GM19193 (cell line): ENCODE results near the gene MDM1.

ENCODE experiments used
- POLR2A ChIP-seq: IDR thresholded peaks from 4 replicates; pipeline ENCODE4 v1.6.1; 2011; ENCODE audit not compliant: insufficient read depth, insufficient read length; ENCODE audit errors: extremely low read depth

The MDM1 gene

DNA sequence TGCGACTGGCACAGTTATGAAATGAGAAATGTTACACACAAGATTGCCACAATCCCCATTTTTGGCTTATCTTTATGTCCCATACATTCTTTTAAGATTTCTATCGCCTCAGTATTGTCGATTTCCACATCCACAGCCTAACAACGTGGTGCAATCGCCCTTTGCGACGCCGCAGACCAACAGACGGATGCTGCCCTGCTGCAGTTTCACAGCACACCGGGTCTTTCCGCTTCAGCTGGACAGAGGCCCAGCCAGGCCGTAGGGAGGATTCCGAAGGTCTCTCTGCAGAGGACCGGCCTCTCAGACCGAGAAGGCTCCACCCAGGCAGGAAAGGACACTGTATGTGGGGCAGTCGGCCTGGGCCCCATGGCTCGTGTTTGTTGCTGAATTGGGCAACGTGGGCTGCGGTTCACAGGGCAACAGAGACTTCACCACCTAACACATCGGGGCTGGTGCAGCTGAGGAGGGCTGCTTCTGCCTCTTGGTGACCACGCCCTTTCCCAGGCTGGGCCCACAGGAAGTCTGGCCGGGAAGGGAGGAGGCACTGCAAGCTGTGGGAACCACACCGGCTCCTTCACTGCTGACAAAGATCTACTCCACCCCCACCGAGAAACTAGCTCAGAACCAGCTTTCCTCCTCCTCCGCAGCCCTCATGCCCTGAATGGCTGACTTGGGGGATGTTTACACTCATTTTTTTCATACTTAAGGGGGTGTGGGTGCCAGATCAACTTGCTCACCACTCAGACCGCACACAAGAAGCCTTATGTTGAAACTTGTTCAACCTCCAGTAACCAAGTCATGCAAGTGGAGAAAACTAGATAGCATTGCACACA is 32.9 kb upstream of the MDM1 start:
- TF ChIP-seq POLR2A: peak; percentile 68

GRCh38 chr12:68364328-68364727 is 32.2 kb upstream of the MDM1 start:
- no peak for TF ChIP-seq POLR2A

DNA sequence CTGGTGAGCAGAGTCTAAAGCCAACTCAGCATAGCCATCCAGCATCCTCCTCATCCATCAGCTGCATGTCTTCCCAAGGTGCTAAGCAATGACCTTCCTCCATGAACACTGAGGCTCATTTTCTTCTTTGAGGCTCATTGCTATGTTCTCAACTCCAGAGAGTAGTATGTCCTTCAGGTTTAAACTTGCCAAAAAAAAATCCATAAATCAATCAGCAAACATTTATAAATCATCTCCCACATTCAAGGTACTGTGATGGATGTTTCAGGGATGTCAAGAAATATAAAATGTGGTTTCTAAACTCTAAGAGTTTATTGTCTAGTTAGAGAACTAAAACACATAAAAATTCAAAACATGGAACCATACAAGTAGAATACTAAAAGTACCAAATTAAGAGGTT is 29.8 kb upstream of the MDM1 start:
- no peak for TF ChIP-seq POLR2A

- no peak for TF ChIP-seq POLR2A
Measured at GRCh38 chr12:68359674-68360073, 27.5 kb upstream of the MDM1 start.

- TF ChIP-seq POLR2A: no peak
Measured at GRCh38 chr12:68358532-68359485, 26.6 kb upstream of the MDM1 start.

- TF ChIP-seq POLR2A: no peak
Measured at GRCh38 chr12:68356986-68357385, 24.8 kb upstream of the MDM1 start.

DNA sequence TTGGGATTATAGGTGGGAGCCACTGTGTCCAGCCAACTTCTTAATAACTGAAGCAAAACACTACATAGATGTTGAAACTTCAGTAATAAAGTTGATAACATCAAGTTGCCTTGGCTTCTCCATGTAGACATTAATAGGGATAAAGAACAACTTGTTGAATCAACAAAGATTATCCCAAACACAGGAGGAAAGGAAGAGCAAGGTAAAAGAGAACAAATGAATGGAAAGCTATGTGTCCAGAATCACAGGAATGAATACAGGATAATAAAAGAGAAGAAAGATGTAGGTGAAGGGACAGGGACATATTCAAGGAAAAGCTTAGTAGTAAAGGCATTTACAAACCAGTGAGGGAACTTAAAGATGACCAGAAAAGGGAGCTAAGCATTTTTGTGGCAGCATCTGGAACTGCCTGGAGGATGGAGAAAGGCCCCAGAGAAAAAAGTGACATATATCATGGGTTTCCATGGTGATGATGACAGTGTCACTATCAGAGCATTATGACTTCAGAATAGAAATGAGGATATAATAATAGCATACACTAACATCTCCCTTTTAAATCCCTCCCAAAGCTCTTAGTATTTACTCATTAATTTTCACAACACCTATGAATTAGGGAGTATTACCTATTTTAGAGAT is 24.0 kb upstream of the MDM1 start:
- TF ChIP-seq POLR2A: no peak

DNA sequence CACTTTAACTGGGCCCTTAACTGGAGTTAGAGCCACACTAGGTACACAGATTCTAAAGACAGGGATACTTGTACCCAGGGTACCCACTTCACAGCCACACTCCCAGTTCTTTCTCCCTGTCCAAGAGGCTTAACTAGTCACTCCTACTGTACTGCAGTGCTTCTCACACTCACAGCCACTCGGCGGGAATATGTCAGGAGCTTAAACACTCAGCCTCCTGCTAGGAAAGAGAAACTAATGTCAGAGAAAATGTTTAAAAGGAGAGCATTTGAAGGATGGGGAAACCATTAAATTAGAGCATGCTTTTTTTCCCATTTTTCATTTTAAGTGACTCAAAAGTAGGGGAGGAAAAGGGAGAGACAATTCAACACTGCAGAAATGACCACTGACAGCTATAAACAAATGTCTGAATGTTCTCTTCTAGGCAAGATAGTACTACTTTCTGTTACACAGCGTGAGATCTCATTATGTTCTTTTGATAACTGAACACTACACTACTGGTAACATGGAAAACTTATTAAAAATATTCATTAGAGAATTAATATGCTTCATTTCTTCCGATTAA is 22.9 kb upstream of the MDM1 start:
- TF ChIP-seq POLR2A: no peak

- no peak for TF ChIP-seq POLR2A
Measured at GRCh38 chr12:68352067-68352466, 19.9 kb upstream of the MDM1 start.

GRCh38 chr12:68350753-68351152 is 18.6 kb upstream of the MDM1 start:
- TF ChIP-seq POLR2A: no peak

DNA sequence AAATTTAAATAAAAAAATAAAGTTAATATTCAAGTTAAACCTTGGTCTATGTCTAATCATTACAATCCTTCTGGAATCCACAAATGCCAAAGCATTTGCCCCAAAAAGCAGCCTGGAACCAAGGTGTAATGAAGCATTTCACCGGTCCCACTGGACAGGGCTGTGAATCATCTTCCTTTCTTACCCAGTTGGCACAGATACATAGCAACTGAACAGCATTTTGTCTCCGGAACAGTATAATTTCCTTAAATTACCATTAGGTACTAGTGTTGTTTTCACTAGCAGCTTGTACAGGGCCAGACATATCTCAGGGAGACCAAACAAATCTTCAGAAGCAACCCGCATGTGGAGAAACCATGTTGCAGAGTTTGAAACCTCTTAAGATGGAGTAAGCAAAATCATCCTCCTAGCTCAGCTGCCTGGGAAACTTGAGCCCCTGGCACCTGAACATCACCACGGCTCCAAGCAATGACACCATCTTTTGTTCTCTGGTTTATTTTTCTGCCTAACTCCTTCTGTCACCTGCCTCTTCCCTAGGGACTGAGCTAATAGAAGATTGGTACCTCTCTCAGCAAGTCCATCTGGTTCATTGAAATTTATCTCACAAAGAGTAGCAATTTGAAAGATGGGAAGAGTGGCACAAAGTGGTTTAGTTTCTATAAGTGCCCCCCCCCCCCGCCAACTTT is 17.9 kb upstream of the MDM1 start:
- TF ChIP-seq POLR2A: no peak

- no peak for TF ChIP-seq POLR2A
Measured at GRCh38 chr12:68349220-68349621, 17.1 kb upstream of the MDM1 start.

DNA sequence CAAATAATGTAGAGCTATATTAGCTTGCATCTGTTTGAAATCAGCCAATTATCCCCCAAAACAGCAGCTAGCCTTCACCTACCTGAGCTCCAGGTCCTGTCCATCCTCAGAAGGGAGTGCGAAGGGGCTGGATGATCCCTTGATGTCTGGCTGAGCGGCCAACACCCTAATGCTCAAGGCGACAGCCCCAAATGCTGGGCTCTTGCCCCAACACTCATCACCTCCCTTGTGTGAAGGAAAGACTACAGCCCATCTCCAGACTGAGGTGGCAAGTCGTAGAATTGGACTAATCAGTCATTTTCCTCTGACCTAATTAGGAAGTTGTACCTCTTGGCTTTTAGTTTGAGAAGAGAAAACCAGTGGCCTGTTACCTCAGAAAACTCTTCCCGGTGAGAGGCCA is 16.3 kb upstream of the MDM1 start:
- TF ChIP-seq POLR2A: no peak

GRCh38 chr12:68345763-68346162 is 13.6 kb upstream of the MDM1 start:
- TF ChIP-seq POLR2A: no peak

DNA sequence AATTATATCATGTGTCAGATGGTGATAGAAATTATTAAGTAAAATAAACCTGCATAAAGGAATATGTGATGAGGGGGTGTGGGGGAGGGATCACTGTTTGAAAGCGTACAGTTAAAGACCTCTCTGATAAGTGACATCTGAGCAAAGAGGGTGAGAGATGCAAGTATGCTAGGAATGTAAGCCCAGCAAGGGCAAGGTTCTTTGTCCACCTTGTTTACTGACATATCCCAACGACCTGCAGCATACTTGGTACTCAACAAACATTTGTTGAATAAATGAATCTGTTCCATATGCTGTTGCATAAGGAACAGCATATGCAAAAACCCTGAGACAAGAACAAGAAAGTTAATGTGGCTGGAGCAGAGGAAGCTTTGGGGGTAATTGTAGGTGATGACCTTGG is 12.0 kb upstream of the MDM1 start:
- TF ChIP-seq POLR2A: no peak

- no peak for TF ChIP-seq POLR2A
Measured at GRCh38 chr12:68342966-68343365, 10.8 kb upstream of the MDM1 start.
